Endodermal cell (in vitro differentiated cells): Measurements from ENCODE around the gene DENND1A. TPM values are rescaled to one million over a fixed set of nuclear protein-coding genes. Genes with fewer than 3 reads are reported as not detected.

ENCODE experiments used
- DNase-seq: peaks from one replicate; pipeline ENCODE4 v3.0.0-alpha.2; 2017
- H3K27ac ChIP-seq: 2 replicates; pipeline ENCODE4 v1.5.1; 2013; ENCODE audit warnings: mild to moderate bottlenecking, low read depth, low read length, moderate library complexity
- H3K27me3 ChIP-seq: 2 replicates; pipeline ENCODE4 v1.6.1; 2013; ENCODE audit warnings: mild to moderate bottlenecking, low read length, moderate library complexity; ENCODE audit not compliant: insufficient read depth, control insufficient read depth, poor library complexity, severe bottlenecking
- H3K36me3 ChIP-seq: 2 replicates; pipeline ENCODE4 v1.7.0; 2013; ENCODE audit warnings: mild to moderate bottlenecking, low read length, moderate library complexity; ENCODE audit not compliant: control insufficient read depth, insufficient read depth
- H3K4me1 ChIP-seq: one replicate; pipeline ENCODE4 v1.7.0; 2013; ENCODE audit warnings: low read length; ENCODE audit not compliant: control insufficient read depth, insufficient read depth
- H3K4me3 ChIP-seq: 2 replicates; pipeline ENCODE4 v1.5.1; 2013; ENCODE audit warnings: mild to moderate bottlenecking, low read length, moderate library complexity
- H3K9ac ChIP-seq: 2 replicates; pipeline ENCODE4 v1.6.1; 2013; ENCODE audit warnings: mild to moderate bottlenecking, low read length, moderate library complexity; ENCODE audit not compliant: poor library complexity, severe bottlenecking; ENCODE audit errors: extremely low read depth
- H3K9me3 ChIP-seq: 2 replicates; pipeline ENCODE4 v1.6.1; 2013; ENCODE audit warnings: mild to moderate bottlenecking, low read length, moderate library complexity; ENCODE audit not compliant: control insufficient read depth
- H3K27ac Mint-ChIP-seq: 2 replicates; pipeline ENCODE4 v1.8.0; 2020; ENCODE audit warnings: mixed read lengths
- H3K27me3 Mint-ChIP-seq: 2 replicates; pipeline ENCODE4 v1.8.0; 2021; ENCODE audit warnings: mild to moderate bottlenecking, mixed read lengths; ENCODE audit not compliant: insufficient read depth
- H3K36me3 Mint-ChIP-seq: 2 replicates; pipeline ENCODE4 v1.8.0; 2020; ENCODE audit warnings: low read depth, mixed read lengths
- H3K4me1 Mint-ChIP-seq: 2 replicates; pipeline ENCODE4 v1.8.0; 2020; ENCODE audit warnings: mixed read lengths
- H3K4me3 Mint-ChIP-seq: 2 replicates; pipeline ENCODE4 v1.8.0; 2020; ENCODE audit warnings: mild to moderate bottlenecking, moderate library complexity, mixed read lengths
- H3K9me3 Mint-ChIP-seq: 2 replicates; pipeline ENCODE4 v1.8.0; 2020; ENCODE audit warnings: mild to moderate bottlenecking, mixed read lengths
- WGBS, 2 experiments: methylation state at CpG; one replicate each; pipeline versions ENCODE4 v1.1.5 to v1.1.7; 2013; ENCODE audit warnings: missing lambda C conversion rate in 2 of 2, mixed read lengths in 1 of 2; ENCODE audit not compliant: insufficient coverage in 1 of 2, insufficient read length in 1 of 2; 5-methylcytosine and 5-hydroxymethylcytosine counted together
- total RNA-seq, 2 donors: library from RNA; stranded (reverse); fragmentation: NEBNext Ultra II Directional in 1 of 2; extraction: Animal tissue kit (Norgen Biotek cat#: 25700) in 1 of 2; gene quantifications; 2 replicates in 1 of 2; 3 replicates in 1 of 2; pipeline ENCODE4 v1.2.1, GENCODE V29; 2021
- TF ChIP-seq, protein P1 (sequence below): fragments of 200-600 bp; sonication (generic); conservative IDR thresholded peaks from 2 replicates; pipeline ENCODE4 v1.5.0; 2021; ENCODE audit warnings: antibody characterized with exemption, mild to moderate bottlenecking

The DENND1A gene
- total RNA-seq, 2 donors from 2014 or later: 29.5 to 38.4 TPM

- H3K27ac ChIP-seq: no peak overlapping the region
- H3K4me3 Mint-ChIP-seq: no peak overlapping the region
- no peaks in the 10 kb centered on the region for H3K36me3 Mint-ChIP-seq
- H3K4me3 ChIP-seq: no peak overlapping the region
- TF ChIP-seq, protein P1, sequence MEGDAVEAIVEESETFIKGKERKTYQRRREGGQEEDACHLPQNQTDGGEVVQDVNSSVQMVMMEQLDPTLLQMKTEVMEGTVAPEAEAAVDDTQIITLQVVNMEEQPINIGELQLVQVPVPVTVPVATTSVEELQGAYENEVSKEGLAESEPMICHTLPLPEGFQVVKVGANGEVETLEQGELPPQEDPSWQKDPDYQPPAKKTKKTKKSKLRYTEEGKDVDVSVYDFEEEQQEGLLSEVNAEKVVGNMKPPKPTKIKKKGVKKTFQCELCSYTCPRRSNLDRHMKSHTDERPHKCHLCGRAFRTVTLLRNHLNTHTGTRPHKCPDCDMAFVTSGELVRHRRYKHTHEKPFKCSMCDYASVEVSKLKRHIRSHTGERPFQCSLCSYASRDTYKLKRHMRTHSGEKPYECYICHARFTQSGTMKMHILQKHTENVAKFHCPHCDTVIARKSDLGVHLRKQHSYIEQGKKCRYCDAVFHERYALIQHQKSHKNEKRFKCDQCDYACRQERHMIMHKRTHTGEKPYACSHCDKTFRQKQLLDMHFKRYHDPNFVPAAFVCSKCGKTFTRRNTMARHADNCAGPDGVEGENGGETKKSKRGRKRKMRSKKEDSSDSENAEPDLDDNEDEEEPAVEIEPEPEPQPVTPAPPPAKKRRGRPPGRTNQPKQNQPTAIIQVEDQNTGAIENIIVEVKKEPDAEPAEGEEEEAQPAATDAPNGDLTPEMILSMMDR: peak; percentile 12
- WGBS, 2 experiments: 73 to 84% methylated on average over 4 to 7 of the region's 7 CpGs
- H3K9me3 Mint-ChIP-seq: no peaks in the 10 kb centered on the region
- H3K4me1 Mint-ChIP-seq: peaks cover 45% of the 10 kb centered on the region
- no peak overlapping the region for H3K9ac ChIP-seq
- H3K4me1 ChIP-seq: peaks cover 12% of the 10 kb centered on the region
- H3K27me3 ChIP-seq: no peaks in the 10 kb centered on the region
- no peaks in the 10 kb centered on the region for H3K36me3 ChIP-seq
- H3K9me3 ChIP-seq: no peaks in the 10 kb centered on the region
- DNase-seq: peak; percentile 42
- H3K27me3 Mint-ChIP-seq: no peaks in the 10 kb centered on the region
- H3K27ac Mint-ChIP-seq: no peak overlapping the region
Measured at GRCh38 chr9:123776708-123777537, 153.0 kb downstream of the DENND1A start.

DNA sequence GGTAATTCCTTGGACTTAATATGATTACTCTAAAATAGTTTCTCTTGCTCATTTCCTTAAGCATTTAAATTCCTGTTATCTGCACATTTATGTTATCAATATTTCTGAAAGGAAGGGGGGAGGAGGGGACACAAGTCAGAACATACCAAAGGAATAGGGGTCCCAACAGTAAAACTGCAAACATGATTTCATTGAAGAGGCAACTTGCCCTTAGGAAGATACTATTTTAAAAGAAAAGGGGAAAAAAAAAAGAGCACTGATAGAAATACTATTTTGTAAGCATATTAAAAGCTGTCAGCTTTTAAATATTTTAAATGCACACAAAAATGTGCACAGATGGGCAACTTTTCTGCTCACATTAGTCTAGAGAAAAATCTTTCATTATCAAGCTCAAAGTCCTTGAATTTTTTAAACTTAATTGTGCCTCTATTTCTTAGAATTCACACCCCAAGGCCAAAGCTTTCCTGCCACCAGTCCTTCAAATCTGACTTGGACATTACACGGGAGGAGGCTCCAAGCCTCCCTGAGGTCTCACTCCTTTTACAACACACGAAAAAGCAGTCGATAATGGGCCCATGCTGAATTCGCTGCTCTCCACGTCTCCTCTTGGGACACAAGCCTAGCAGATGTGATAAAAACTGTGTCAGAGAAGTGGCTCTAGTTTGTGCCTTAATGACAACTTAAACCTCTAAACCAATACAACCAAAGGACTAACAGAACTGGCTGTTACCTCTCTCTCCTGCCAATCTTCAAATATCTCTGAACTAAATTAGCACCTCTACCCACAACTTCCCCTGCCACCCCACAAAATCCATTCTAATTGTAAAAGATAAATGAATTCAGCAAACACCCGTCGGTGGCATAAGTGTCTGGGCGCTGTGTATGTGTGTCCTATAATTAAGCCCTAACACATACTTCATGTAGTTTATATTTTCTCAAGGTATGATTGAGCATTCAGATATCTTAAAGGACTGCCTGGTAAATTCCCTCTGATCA lies 154.3 kb downstream of the DENND1A start:
- no peak overlapping the region for H3K4me3 ChIP-seq
- TF ChIP-seq, protein P1: no peak
- no peak overlapping the region for H3K9ac ChIP-seq
- Mint-ChIP-seq H3K9me3 (no peaks in the 10 kb centered on the region), H3K4me3 (no peak overlapping the region), H3K27me3 (no peaks in the 10 kb centered on the region), H3K36me3 (no peaks in the 10 kb centered on the region), H3K27ac (no peak overlapping the region), H3K4me1 (peaks cover 51% of the 10 kb centered on the region)
- 80 to 90% methylated on average over 3 to 8 of the region's 8 CpGs for WGBS, 2 experiments
- H3K27ac ChIP-seq: no peak overlapping the region
- no peaks in the 10 kb centered on the region for H3K36me3 ChIP-seq
- DNase-seq: no peak
- no peaks in the 10 kb centered on the region for H3K27me3 ChIP-seq
- no peaks in the 10 kb centered on the region for H3K9me3 ChIP-seq
- H3K4me1 ChIP-seq: peaks cover 12% of the 10 kb centered on the region

GRCh38 chr9:123773783-123774182 lies 156.1 kb downstream of the DENND1A start:
- H3K4me3 Mint-ChIP-seq: no peak overlapping the region
- 80 to 81% methylated on average over 1 to 2 of the region's 2 CpGs for WGBS, 2 experiments
- DNase-seq: no peak
- no peak overlapping the region for H3K27ac ChIP-seq
- no peak overlapping the region for H3K4me3 ChIP-seq
- no peaks in the 10 kb centered on the region for H3K9me3 Mint-ChIP-seq
- H3K36me3 Mint-ChIP-seq: no peaks in the 10 kb centered on the region
- H3K9ac ChIP-seq: no peak overlapping the region
- H3K27me3 Mint-ChIP-seq: no peaks in the 10 kb centered on the region
- TF ChIP-seq, protein P1: no peak
- no peaks in the 10 kb centered on the region for H3K36me3 ChIP-seq
- no peak overlapping the region for H3K27ac Mint-ChIP-seq
- no peaks in the 10 kb centered on the region for H3K9me3 ChIP-seq
- peaks cover 12% of the 10 kb centered on the region for H3K4me1 ChIP-seq
- H3K4me1 Mint-ChIP-seq: peaks cover 51% of the 10 kb centered on the region
- H3K27me3 ChIP-seq: no peaks in the 10 kb centered on the region
